ENCODE measurements around the gene OR5A2. TPM values are rescaled to one million over a fixed set of nuclear protein-coding genes. Genes with fewer than 3 reads are reported as not detected.

Gene OR5A2, protein sequence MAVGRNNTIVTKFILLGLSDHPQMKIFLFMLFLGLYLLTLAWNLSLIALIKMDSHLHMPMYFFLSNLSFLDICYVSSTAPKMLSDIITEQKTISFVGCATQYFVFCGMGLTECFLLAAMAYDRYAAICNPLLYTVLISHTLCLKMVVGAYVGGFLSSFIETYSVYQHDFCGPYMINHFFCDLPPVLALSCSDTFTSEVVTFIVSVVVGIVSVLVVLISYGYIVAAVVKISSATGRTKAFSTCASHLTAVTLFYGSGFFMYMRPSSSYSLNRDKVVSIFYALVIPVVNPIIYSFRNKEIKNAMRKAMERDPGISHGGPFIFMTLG
- total RNA-seq, result not detected in 2 replicates

DNA sequence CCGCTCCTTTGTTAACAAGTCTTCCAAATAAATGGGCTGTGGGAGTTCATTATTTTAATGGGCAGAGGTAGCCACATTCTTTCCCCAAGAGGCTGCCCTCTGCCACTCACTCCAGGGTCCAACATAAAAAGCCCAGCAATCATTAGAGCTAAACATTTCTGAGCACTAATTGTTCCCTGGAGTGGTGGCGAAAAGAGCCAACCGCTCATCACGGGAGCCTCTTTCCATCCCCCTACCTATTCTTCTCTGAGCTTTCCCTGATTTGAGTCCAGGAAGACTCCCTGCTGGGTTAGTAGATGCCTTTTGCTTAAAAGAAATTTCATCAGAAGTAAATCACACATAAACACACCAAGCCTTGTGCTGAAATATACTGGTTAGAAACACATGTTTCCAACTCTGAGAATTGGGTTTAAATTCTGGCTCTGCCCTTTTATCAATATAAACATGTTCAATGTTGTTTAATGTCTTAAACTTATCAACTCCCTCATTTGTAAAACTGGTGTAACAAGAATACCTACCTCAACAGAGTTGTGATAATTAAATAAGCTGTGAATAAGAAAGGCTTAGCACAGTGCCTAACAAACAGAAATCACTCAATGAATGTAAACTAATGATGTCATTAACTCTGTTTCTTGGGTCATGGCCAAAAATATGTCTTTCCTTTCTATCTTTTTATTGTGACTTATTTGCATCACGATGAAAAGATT, at the start of gene OR5A2:
TSS of gene OR5A2 (minus strand) at position 53 of the 707 bp plus-strand sequence. CDS start 3,460 bp downstream, outside the sequence.

DNA sequence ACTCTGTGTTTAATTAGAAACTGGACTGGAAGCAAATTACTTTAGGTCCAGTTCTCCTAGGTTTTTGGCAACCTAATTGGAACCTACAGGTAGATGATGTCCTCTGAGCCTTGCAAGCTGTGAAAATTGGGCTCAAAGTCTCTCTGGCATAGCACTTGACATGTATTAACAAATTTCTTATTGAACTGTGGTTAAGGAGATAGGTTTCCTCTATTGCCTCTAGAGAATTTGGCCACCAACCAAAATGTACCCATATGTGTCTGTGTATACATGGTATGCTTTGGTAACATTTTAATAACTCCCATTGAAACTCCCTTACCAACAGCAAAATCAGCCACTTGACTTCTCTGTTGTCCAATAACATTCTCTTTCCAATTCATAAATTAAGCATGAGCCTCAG, 46.8 kb upstream of the OR5A2 start, which contains the start of gene OR4D10:
TSS of gene OR4D10 (plus strand) at position 301 of the 400 bp plus-strand sequence. CDS start 4,115 bp downstream, outside the sequence.

DNA sequence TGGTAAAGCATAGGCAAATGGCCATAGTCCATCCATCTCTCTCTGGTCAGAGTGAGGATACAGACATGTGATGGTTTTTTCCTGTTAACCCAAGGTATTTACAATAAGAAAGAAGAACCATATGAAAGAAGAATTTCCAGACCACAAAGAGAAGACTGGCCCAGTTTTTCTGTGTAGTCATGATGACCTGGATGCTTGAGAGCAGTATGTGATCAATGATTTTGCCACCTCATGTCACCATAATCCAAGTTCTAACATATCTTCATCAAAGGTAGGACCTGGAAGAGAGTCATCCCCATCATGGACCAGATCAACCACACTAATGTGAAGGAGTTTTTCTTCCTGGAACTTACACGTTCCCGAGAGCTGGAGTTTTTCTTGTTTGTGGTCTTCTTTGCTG, 30.4 kb upstream of the OR5A2 start, which contains the start of gene OR4D6:
TSS of gene OR4D6 (plus strand) at position 301 of the 400 bp plus-strand sequence. CDS start at position 301, 0 bp downstream.

DNA sequence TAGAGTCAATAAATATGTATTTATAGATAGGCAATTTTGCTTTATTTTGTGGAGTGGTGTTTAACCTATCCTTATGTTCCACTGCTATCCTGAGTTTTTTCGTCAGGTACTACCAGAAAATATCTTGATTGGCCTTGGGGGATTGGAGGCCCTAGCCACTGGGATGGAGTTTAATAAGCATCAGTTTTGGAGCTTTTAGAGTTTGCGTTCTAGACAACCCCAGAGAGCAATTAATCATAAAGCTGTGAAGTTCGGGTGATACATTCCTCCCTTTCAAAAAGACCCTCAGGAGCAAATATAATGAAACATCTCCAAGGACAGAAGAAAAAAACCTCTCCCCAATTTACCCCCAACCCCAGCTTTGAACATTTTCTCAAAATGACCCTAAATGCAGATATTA, 10.0 kb upstream of the OR5A2 start, which contains the start of gene OR5A1:
TSS of gene OR5A1 (plus strand) at position 301 of the 400 bp plus-strand sequence. CDS start 6,700 bp downstream, outside the sequence.

Other genes starting within 250 kb of the OR5A2 start
- not detected in 2 replicates for gene MPEG1, start 213.5 kb downstream of the OR5A2 start, total RNA-seq
- not detected in 2 replicates for gene OR5AN1, start 67.5 kb downstream of the OR5A2 start, total RNA-seq
- gene OR5A1, start 10.1 kb upstream of the OR5A2 start, total RNA-seq, result not detected in 2 replicates
- gene OR4D6, start 30.5 kb upstream of the OR5A2 start, total RNA-seq, result not detected in 2 replicates
- not detected in 2 replicates for gene OR4D10, start 46.9 kb upstream of the OR5A2 start, total RNA-seq
- not detected in 2 replicates for gene OR4D11, start 77.2 kb upstream of the OR5A2 start, total RNA-seq
- gene OR4D9, start 85.1 kb upstream of the OR5A2 start, total RNA-seq, result not detected in 2 replicates
- 16.5 and 22.4 TPM in 2 replicates for gene OSBP, start 189.4 kb upstream of the OR5A2 start, total RNA-seq
- gene PATL1, start 242.6 kb upstream of the OR5A2 start, total RNA-seq, result 12.7 and 13.9 TPM in 2 replicates